Eye (tissue), 1 donor: ENCODE results near the gene S100A16.

Experiments
- DNase-seq: peaks from one replicate; pipeline ENCODE4 v3.0.0-alpha.2; 2015

Gene S100A16

DNA sequence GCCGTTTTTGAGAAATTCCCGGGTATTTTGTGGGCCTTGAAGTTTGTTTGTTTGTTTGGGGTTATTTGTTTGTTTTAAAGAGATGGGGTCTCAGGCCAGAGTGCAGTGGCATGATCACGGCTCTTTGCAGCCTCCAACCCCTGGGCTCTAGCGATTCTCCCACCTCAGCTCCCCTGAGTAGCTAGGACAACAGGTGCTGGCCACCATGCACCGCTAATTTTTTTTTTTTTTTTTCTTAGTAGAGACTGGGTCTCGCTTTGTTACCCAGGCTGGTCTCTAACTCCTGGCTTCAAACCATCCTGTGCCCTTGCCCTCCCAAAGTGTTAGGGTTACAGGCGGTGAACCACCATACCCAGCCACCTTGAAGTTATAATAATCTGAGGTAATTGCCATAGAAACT lies 22.9 kb upstream of the S100A16 start:
- no peak for DNase-seq

DNA sequence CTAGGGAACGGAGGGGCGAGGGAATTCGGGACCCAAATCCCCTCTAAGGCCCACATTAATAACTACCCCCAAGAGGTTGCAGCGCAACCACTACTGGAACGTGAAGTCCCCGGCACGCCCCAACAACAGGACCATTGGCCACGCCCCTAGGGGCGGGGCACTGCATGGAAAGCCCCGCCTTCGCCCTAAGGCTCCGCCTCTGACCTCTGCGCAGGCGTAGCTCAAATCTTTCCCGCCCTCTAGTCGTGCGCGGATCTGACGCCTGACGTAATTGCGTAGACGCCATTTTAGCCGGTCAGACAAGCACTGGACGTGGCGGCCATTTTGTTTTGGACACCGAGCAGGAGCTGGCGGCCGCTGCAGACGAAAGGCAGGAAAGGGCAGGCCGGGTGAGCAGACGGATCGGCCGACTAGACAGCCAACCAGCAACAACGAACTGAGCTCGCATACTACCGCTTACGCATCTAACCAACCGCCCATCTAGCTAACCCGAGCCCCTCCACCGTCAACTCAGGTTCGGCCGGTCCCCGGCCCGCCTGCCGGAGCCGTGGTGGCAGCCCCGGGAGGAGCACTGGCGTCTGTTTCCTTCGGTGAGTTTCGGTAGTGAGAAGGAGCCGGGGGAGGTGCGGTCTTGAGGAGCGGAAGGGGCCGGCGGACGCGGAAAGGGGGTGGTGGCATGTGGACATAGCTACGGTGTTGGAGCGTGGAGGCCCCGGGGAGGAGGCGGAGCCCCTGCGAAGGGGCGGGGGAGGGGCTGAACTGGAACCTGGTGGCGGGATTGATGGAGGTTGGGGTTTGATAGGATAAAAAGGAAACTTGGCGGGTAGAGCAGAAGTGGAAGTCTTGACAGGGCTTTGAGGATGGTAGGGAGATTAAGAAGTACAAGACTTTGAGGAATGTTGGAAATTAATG lies 21.1 kb upstream of the S100A16 start, which contains the start of gene CHTOP:
TSS of gene CHTOP (plus strand) at position 313 of the 912 bp plus-strand sequence. CDS start 2,523 bp downstream, outside the sequence.
- peak; percentile 99 for DNase-seq

DNA sequence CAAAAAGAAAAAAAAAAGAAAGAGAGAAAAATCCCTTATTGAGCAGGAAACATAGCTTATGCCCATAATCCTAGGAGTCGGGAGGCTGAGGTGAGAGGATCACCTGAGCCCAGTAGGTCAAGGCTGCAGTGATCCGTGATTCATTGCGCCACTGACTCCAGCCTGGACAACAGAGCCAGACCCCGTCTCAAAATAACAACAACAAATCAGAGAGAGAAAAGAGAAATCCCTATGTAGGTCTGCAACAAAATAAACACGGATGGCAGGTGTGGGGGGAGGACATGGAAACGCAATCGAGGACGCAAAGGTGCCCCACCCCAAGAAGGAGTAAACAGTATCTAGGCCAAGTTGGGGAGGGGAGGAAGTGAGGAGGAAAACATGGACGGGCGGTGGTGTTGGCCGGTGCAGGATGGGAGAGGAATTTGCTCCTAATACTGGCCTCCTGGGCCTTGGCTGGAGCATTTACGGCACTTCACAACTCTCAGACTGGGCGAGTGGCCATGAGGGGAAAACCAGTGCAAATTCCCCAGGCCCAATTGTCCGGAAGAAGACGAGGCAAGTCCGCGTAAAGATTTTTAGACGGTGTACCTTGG lies 20.3 kb upstream of the S100A16 start:
- no peak for DNase-seq

DNA sequence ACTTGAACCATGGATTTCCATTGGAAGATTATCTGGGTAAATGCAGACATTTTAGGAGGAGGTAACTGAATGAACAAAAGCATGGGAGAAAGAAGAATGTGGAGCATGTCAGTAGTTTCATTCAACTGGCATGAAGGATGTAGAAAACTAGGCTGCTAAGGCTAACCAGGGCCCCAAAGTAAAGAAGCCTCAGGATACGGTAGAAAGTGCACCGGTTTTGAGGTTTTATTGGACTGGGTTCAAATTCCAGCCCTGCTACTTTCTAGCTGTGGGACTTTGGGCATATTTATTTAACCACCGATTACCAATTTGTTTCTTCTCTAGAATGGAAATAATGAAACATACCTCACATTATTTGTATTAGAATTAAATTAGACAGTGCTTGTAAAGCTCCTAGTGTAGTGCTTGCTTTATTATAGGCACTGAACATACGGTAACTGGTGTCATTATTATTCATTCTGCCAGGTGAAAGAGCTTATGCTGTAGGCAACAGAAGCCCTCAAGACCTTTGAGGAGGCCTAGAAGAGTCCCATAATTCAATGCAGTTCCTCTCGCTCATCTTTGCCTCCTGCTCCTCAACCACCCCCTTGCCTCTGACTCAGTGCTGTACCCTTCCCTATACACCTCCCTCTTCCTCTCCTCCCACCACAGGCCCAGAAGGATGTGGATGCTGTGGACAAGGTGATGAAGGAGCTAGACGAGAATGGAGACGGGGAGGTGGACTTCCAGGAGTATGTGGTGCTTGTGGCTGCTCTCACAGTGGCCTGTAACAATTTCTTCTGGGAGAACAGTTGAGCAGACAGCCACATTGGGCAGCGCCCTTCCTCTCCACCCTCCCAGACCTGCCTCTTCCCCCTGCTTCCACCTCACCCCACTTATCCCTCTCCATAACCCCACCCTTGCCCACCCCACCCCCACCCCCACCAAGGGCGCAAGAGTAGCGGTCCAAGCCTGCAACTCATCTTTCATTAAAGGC lies 18.4 kb upstream of the S100A16 start:
- no peak for DNase-seq

DNA sequence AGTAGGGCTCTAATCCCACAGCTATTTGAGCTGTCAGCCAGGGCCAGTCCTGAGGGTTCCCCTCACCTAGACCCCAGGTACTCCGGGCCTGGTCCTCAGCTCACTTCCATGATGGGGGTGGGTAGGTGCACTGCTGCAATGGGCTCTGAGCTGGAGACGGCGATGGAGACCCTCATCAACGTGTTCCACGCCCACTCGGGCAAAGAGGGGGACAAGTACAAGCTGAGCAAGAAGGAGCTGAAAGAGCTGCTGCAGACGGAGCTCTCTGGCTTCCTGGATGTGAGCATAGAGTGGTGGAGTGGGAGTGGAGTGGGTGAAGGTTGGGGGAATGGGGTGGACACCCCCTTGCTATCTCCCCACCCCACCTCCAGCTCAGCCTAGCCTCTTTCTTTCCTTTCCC lies 17.4 kb upstream of the S100A16 start:
- DNase-seq: no peak

DNA sequence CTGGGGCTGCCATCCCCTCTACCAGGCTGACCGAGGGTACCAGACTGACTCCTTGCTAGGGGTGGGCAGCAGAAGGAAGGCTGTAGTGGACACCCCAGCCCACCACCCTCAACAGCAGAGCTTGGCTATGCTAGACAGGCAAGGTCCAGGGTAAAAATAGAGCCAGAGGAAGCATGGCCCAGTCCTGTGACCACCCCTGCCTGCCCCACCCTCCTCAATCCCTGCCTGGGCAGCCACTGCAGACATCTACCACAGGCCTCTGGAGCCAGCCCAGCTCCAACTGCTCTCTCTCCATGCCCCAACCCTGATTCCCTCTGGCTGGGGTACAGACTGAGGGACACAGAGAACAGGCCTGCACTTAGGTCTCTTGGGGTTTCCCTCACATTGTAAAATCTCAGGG lies 17.0 kb upstream of the S100A16 start:
- DNase-seq: no peak

DNA sequence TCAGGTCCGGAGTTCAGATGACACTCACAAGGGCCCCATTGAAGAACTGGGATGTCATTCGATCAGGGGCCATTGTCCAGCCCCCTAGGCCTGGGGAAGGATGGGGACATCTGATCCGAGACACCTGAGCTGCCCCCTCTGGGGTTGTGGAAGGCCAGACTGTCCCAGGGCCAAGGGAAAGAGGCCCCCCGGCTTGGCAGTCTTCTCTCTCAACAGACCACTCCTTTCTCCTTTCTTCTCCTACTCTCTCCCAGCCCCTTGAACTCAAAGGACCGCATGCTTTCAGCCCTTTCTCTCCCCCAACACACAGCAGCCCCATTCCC lies 16.4 kb upstream of the S100A16 start:
- DNase-seq: no peak

DNA sequence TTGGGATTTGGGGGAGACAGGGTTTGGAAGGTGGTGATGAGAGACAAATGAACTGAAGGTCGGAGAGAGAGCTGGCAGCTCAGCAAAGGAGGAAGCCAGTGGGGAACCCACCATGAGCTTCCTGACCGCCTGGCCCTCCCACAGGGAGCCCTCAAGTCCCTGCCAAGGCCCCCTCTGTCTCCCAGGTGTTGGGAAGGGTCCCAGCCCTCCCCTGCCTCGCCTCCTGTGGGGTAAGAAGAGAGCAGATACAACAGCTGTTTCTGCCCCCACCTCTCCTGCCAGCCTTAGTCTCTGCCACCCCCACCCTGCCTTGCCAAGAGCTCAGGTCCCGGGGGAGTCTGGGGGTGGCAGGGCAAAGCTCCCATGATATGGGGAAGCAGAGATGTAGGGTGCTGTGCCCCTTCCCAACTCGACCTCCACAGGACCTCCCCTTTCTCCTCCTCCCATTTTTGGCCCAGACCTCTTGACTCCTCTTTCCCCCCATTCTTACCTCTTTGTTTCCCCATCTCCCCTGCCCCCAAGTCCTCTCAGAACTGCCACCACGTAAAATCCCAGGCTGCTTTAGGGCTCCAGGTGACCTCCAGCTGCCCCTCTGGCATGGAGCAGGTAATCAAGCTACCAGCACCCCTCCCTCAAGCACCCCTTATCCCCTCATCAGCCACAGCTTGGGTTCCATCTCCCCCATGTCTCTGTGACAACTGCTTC lies 15.9 kb upstream of the S100A16 start:
- DNase-seq: no peak

DNA sequence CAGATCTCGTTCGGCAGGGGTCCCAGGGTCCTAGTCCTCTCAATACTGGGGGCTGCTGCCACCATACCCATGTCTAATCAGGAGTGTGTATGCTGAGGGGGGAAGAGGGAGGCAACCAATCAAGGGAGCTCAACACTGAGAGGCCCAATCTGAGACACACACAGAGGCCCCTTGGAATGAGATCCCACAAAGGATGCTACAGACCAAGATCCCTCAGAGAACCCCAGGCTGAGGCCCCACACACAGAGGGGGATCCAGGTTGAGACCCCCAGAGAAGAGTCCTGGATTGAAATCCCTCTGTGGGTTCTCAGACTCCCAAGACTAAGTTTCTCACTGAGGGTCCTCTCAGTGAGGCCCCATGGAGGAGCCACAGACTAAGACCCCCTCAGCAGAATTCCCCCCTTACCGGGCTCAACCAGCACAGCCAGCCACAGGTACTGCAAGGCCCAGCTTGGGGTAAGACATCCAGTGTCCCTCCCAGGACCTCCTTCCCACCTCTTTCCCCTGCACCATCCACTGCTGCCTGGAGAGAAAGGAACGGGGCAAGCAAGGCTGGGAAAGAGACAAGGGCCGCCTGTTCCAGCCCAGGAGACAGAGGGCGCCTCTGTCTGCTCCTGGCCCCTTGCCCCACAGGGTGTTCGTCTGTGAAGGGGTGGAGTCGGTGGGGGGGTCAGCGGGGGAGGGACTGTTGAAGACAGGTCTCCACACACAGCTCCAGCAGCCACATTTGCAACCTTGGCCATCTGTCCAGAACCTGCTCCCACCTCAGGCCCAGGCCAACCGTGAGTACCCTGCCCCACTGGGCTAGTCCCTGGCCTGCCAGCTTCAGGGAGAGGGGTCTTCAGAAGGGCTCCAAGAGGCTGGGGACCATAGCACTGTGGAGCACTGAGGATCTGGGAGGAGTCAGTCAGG lies 15.0 kb upstream of the S100A16 start, which contains the start of gene S100A1:
TSS of gene S100A1 (plus strand) at position 720 of the 912 bp plus-strand sequence. CDS start 2,088 bp downstream, outside the sequence.
- DNase-seq: no peak

DNA sequence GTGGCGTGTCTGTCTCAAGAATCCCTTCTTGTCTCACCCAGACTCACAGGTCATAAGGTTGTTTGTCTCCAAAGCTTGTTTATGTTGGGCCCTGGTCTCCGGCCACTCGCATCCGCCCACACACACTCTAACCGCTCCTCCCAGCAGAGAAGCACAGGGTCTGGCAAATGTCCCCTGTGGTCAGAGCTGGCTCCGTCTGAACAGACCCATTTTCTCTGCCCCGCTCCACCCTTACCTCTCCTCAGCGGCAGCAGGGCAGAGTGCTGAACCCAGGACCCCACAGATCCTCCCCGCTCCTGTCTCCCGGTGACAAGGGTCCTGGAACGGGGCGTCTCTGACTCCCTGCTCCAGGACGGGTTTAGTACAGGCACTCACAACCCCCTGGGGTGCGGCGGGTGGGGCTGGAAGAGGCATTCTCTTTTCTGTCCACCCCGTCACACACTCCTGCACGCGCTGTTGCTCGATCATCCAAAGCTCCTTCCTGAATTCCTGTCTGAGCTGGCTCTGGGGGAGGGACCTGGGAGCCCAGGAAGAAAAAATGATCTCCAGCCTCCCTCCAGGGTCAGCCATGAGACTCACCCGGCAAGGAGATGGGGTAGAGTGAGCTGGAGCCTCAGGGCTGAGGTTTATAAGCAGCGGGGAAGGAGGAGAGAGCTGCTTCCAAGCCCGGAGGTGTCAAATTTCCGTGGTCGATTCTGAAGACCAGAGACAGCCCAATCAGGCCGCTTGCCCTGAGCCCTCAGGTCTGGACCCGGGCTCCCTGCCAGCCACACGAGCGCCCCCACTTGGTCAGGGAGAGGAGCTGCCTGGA lies 14.2 kb upstream of the S100A16 start, which contains the start of gene S100A13:
TSS of gene S100A13 (minus strand) at position 602 of the 811 bp plus-strand sequence. CDS start 1,033 bp downstream, outside the sequence.
- peak; percentile 94 for DNase-seq

DNA sequence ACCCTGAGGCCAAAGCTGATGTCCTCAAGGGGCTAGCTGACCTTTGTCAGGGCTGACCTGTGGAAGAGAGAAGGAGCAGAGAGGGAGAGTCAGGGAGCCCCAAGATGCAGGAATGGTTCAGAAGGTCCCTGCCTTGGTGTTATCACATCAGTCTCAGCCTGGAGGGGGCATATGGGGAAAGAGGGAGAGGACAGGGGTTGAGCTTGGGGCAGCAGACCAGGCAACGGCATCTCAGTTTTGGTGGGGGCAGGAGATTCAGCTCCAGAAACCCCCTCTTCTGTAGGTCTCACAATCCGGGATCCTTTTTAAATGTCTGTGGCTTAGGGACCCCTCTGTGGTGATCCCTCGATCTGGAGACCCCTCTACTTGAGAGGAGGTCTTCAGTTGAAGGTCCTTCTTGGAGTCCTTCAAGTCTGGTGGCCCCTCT lies 13.6 kb upstream of the S100A16 start:
- DNase-seq: no peak

DNA sequence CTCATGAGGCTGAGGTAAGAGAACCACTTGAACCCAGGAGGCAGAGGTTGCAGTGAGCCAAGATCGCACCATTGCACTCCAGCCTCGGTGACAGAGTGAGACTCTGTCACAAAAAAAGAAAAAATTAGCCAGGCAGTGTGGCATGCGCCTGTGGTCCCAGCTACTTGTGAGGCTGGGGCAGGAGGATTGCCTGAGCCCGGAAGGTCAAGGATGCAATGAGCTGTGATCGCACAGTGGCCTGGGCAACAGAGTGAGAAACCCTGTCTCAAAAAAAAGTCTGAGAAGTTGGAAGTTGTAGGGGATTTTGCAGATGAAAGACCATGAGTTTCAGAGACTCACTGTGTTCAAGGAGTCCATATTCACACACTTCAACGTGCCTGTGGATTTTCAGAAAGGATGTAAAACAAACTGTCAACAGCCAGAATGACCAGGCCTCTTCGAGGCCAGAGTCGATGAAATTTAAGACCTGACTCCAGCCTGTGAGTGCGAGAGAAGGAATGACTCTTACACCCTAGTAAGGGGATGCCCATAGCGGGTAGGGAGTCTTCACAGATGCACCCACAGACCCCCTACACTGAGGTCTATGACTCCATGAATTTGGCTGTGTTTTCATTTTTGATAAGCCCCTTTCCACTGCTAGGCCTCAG lies 12.2 kb upstream of the S100A16 start:
- no peak for DNase-seq

DNA sequence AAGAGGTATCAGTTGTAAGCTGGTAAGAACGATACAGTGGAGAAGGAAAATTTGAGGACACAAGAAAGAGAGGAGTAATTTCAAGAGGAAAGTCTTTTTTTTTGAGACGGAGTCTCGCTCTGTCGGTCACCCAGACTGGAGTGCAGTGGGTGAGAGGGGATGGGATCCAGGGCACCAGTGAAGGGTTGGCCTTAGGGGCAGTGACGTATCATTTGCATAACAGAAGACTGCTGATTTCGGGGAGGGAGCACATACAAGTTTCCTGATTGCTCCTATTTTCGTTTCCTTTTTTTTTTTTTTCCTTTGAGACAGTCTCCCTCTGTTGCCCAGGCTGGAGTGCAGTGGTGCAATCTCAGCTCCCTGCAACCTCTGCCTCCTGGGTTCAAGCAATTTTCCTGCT lies 10.2 kb upstream of the S100A16 start:
- DNase-seq: no peak

DNA sequence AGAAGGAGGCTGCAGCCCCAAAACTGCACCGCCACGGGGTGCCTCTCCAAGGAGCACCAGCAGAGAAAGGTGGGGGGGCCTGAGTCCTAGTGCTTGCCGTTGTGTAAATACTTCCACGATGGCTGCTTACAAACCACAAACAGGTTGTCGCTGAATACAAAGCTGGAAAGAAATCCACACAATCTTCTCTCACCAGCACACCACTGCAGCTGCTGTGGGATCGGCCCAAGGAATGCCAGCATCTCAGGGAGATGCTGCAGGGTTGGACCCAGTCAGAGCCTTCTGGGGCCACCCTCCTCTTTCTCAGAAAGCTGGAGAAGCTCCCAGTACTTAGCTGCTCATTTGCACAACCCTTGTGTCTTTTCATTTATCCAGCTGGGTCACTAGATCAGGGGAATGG lies 6.2 kb upstream of the S100A16 start:
- DNase-seq: no peak

DNA sequence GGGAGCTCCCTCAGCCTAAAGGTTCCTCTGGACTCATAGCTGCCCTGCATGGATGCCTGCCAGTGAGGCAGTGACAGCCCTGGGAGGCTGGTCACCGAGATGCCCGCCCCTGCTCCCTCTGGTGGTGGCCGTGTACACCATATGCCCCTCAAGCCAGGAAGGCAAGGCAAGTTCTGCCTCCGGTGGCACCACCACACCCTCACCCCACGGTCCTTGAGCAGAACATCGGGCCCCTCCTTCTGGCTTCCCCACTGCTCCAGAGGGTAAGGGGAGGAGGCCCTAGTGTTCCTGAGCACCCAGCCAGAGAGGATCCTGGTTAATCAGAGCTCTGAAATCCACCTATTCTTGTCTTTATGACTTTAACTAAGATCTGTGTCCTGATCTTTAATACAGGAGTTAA lies 4.7 kb upstream of the S100A16 start:
- DNase-seq: peak; percentile 77

DNA sequence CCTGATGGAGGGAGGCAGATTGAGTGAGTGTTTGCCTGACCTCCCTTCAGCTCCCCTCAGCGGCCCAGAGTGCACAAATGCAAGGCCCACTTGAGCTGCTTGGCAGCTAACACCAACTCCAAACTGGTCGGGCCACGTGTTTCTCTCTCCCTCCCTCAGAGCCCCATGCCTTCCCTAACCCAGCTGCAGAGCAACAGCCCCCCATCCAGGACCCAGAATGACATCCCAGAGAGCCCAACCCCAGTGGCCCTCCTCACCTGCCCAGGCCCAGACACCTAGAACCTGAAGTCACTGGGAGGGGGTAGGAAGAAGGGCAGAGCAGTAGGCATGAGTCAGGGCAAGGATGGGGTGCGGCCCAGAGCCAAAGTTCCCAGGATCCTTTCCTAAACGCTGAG lies 4.0 kb upstream of the S100A16 start:
- no peak for DNase-seq

DNA sequence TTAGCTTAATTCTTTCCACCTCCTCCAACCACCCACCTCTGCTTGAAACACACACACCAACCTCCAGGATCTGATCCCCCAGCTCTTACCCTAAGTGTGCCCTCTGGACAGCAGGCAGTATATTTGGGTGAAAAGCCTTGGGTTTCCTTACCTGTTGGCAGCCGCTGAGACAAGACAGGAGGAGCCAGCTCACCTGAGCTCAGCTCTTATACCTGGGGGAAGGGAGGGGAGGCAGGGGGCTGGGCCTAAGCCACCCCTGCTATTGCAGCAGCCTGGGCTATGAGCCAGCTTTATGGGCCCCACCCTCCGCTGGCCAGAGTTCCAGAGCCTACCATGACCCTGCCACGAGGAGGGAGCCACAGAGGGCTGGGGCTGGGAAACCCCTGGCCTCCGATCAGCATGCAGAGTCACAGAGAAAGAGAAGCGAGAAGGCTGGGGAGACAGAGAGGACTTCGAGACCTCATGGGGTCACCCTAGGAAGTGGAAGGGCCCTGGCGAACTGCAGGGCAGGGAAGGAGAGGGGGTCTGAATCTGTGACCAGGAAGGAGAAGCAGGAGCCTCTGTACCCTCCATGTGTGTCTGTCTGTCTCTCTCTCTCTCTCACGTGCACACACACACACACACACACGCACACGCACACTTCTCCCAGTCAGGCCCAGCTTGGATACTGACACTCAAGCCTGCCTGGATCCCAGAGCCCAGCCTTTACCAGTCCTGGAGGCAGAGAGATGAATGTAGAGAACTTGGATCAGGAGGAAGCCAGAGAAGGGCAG lies 3.4 kb upstream of the S100A16 start, which contains the start of gene S100A14:
TSS of gene S100A14 (minus strand) at position 182 of the 773 bp plus-strand sequence. CDS start 467 bp downstream, outside the sequence.
- DNase-seq: no peak

DNA sequence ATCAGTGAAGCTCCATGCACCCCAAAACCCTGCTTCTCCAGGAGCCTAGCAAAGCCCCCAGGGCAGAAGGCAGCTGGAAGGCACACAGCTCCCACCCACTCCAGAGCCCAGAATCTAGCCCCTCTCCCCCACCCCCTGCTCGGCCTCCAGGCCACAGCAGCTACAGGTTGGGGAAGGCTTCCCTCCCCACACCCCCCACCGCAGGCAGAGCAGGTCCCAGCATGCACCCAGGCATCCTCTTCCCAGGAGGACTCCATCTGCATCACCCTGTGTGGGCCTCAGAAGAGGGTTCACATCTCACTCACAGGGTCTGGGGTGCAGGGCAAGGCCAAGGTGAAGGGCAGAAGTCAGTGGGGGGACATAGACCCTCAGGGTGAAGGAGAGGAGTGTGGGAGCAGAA lies 2.5 kb upstream of the S100A16 start:
- no peak for DNase-seq

DNA sequence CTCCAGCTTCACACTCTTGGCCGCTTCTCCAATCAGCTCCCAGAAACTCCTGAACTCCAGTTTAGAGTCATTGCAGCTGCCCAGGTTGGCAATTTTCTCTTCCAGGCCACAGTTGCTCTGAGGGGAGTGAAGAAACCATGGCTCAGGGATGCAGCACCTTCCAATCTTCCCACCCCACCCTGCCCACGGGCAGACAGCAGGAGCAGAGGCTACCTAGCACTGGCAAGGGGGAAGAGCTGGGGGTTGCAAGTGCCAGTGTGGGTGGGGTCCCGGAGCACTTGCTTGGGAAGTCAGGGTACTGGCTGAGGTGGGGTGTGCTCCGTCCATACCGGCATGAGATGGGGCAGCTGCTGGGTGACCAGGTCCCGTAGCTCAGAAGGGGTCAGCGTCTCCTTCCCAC lies 2.0 kb upstream of the S100A16 start:
- no peak for DNase-seq
